Adrenal gland (tissue), 12 donors: ENCODE measurements around the gene KHDRBS2. TPM values are rescaled to one million over a fixed set of nuclear protein-coding genes. Genes with fewer than 3 reads are reported as not detected.
A peak's percentile ranks its signal among the peaks of the same experiment; 100 is the strongest.

Experiments used
- DNase-seq, 7 donors: peaks; one replicate each; pipeline ENCODE4 v3.0.0-alpha.2; 2019 to 2020
- H3K27ac ChIP-seq, 5 donors: fragments of 200-600 bp; sonication (generic) in 4 of 5; 1 replicate in 3 of 5; 2 replicates in 2 of 5; pipeline versions ENCODE4 v1.5.1 to v1.8.0; 2016 to 2020; ENCODE audit warnings: mild to moderate bottlenecking in 1 of 5
- H3K27me3 ChIP-seq: fragments of 200-600 bp; 2 replicates; pipeline ENCODE4 v1.8.0; 2021
- H3K36me3 ChIP-seq, 2 donors: fragments of 200-600 bp; replicated peaks in 1 of 2; 1 replicate in 1 of 2; 2 replicates in 1 of 2; pipeline versions ENCODE4 v1.5.1 to v1.8.0; 2018 to 2022
- H3K4me1 ChIP-seq, 2 donors: fragments of 200-600 bp; replicated peaks in 1 of 2; 1 replicate in 1 of 2; 2 replicates in 1 of 2; pipeline versions ENCODE4 v1.5.1 to v1.8.0; 2018 to 2021
- H3K4me3 ChIP-seq, 4 donors: fragments of 200-600 bp; sonication (generic) in 3 of 4; one replicate each; pipeline ENCODE4 v1.5.1; 2016 to 2018
- H3K9me3 ChIP-seq, 3 donors: fragments of 200-600 bp; sonication (generic) in 1 of 3; replicated peaks in 1 of 3; 1 replicate in 2 of 3; 2 replicates in 1 of 3; pipeline versions ENCODE4 v1.5.1 to v1.8.0; 2016 to 2021
- POLR2A ChIP-seq, 2 donors: fragments of 450-650 bp; IDR thresholded peaks; one replicate each; pipeline ENCODE4 v1.6.1; 2017; ENCODE audit warnings: antibody characterized with exemption in 2 of 2, mild to moderate bottlenecking in 2 of 2, moderate library complexity in 1 of 2
- WGBS, 4 donors: extraction: QIAGEN DNeasy Blood & Tissue Kit in 2 of 4; methylation state at CpG; one replicate each; pipeline versions ENCODE4 v1.1.5 to v1.1.7; 2013 to 2017; 5-methylcytosine and 5-hydroxymethylcytosine counted together
- intact Hi-C, 2 donors: fragments of 100-400 bp; cut with DNase I; formaldehyde crosslinking; loops; one replicate each; pipeline versions ENCODE4 v1.14.1 to v1.15.0; 2022 to 2023
- polyA plus RNA-seq, 3 donors: library from polyadenylated mRNA; stranded (reverse); fragments of 200-250 nt in 2 of 3; fragments of 350-450 nt in 1 of 3; fragmentation: Illumina TruSeq in 1 of 3; extraction: RNeasy Lipid Tissue Mini Kit (QIAGEN cat#74804) in 1 of 3; gene quantifications; one replicate each; pipeline ENCODE4 v1.2.3, GENCODE V29; 2013 to 2014
- total RNA-seq, 9 donors: library from RNA; depleted of rRNA in 4 of 9; stranded (reverse); fragments of >200 nt in 4 of 9; fragments of 120-200 nt in 1 of 9; fragmentation: NEBNext Ultra II Directional in 1 of 9; extraction: Animal tissue kit (Norgen Biotek cat#: 25700) in 1 of 9; gene quantifications; one replicate each; pipeline versions ENCODE4 v1.1.0 to v1.2.4, GENCODE V29; 2013 to 2023
- TF ChIP-seq, protein P1 (sequence below), 6 experiments: fragments of 450-650 bp in 4 of 6; fragments of 200-600 bp in 2 of 6; sonication (generic) in 1 of 6; IDR thresholded peaks; 1 replicate in 5 of 6; 2 replicates in 1 of 6; pipeline versions ENCODE4 v1.5.1 to v1.8.0; 2016 to 2021; ENCODE audit warnings: antibody characterized with exemption in 6 of 6, mild to moderate bottlenecking in 2 of 6, moderate library complexity in 1 of 6
- donor health status: healthy with polysubstance abuse.
- donor health status: Bipolar disorder and iron deficiency.
- donor health status: DM: yes; HTN: yes; CAD: no.
- donor health status: DM: no; HTN: no; CAD: no.
- donor health status: DM: no; HTN: no; CAD: no.
- donor health status: DM: yes; HTN: yes; CAD: no.

The KHDRBS2 gene
- total and polyA plus RNA-seq, 12 donors = 0.42 to 4.7 (median 1.9) TPM

DNA sequence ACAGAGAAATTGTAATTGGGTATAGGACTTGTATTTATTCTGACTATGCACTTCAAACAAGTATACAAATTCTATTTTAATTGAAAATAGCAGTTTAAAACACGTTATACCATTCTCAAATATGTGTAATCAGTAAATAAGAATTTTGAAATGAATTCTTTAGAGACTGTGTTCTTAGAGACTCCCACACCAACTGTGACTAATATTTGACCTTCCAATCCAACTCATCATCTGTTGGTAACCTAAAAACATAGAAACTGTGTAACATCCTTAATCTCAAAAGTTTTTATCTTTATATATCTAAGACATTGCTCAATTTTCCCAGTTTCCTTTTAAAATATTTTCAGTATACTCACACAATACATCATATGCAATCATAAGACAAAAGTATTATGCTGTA, 83.9 kb downstream of the KHDRBS2 start:
- intact Hi-C loops = no loop called here
- Histone ChIP-seq H3K36me3 (no peaks in the 10 kb centered on the region), H3K4me1 (peaks cover 0 to 3% of the 10 kb centered on the region in 2 donors), H3K9me3 (no peaks in the 10 kb centered on the region), H3K27me3 (no peaks in the 10 kb centered on the region), H3K27ac (peak overlapping the region in 1 of 5 donors; percentile 62), H3K4me3 (no peak overlapping the region)
- TF ChIP-seq, protein P1, sequence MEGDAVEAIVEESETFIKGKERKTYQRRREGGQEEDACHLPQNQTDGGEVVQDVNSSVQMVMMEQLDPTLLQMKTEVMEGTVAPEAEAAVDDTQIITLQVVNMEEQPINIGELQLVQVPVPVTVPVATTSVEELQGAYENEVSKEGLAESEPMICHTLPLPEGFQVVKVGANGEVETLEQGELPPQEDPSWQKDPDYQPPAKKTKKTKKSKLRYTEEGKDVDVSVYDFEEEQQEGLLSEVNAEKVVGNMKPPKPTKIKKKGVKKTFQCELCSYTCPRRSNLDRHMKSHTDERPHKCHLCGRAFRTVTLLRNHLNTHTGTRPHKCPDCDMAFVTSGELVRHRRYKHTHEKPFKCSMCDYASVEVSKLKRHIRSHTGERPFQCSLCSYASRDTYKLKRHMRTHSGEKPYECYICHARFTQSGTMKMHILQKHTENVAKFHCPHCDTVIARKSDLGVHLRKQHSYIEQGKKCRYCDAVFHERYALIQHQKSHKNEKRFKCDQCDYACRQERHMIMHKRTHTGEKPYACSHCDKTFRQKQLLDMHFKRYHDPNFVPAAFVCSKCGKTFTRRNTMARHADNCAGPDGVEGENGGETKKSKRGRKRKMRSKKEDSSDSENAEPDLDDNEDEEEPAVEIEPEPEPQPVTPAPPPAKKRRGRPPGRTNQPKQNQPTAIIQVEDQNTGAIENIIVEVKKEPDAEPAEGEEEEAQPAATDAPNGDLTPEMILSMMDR (IDR thresholded peaks at IDR 0.05) = no peak
- no peak for TF ChIP-seq POLR2A (IDR thresholded peaks at IDR 0.05)
- 19 to 37% (median 27%) methylated on average over 1 of the region's 1 CpG for WGBS, 4 donors
- DNase-seq = no peak

DNA sequence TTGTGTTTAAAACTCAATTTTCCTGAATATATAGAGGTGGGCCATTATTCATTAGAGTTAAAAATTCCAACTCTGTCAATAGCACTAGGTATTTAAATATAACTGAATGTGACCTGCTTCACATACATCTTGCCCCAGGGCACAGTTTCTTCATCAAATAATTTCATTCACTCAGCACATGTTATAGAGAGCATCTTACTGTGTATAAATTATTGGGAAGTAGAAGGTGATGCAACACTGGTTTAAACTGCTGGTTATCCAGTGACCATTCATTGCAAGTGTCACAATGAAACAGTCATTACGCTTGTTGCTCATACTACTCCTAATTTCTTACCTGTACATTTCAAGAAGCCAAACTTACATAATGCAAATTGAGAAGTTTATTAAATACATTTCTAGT, 93.4 kb downstream of the KHDRBS2 start:
- no peaks in the 10 kb centered on the region for H3K27me3 ChIP-seq
- no peaks in the 10 kb centered on the region for H3K36me3 ChIP-seq
- no peak overlapping the region for H3K4me3 ChIP-seq
- H3K9me3 ChIP-seq = no peaks in the 10 kb centered on the region
- 82 to 97% (median 91%) methylated on average over 1 of the region's 1 CpG for WGBS, 4 donors
- TF ChIP-seq, protein P1 (IDR thresholded peaks at IDR 0.05) = no peak
- TF ChIP-seq POLR2A (IDR thresholded peaks at IDR 0.05) = no peak
- H3K27ac ChIP-seq = no peak overlapping the region
- no peak for DNase-seq
- no peaks in the 10 kb centered on the region for H3K4me1 ChIP-seq
- intact Hi-C loops = no loop called here

DNA sequence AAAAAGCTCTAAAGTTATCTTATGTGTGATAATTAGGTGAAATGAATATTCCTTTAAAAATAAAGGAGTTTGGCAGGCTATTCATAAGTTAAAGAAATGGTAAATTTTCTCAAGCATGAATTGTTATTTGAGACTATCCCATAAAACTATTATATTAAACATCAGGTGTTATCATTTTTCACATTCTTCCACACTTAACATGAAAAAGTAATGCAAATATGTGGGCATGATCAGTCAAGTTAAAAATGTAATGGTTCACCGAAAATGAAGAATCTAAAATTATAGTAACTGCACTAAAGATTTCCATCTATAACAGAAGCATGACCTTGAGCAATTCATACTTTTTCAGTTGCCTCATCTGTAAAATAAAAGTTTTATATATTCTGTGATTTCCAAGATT, 110.8 kb downstream of the KHDRBS2 start:
- no peaks in the 10 kb centered on the region for H3K27me3 ChIP-seq
- TF ChIP-seq, protein P1 (IDR thresholded peaks at IDR 0.05) = no peak
- no peak for TF ChIP-seq POLR2A (IDR thresholded peaks at IDR 0.05)
- H3K36me3 ChIP-seq = no peaks in the 10 kb centered on the region
- intact Hi-C loops = no loop called here
- WGBS, 4 donors = 84 to 93% (median 86%) methylated on average over 1 of the region's 1 CpG
- H3K4me3 ChIP-seq = no peak overlapping the region
- no peaks in the 10 kb centered on the region for H3K9me3 ChIP-seq
- no peak for DNase-seq
- no peaks in the 10 kb centered on the region for H3K4me1 ChIP-seq
- no peak overlapping the region for H3K27ac ChIP-seq

DNA sequence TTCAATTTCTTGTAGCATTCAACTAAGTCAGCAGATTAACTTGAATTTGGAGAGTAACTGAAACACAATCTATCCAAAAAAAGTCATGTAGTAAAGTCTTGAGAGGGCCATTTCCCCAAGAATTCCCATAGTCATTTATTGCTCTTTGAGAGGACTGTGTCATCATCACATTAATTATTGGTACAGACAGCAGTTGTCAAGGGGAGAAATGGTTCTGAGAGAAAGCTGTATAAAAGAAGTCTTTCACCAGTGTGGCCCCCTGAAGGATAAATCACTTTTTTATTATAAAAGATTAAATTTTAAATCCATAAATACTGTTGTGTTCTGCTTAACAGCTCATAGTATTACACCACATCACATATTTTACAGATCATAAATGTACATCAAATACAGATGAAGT, 111.5 kb downstream of the KHDRBS2 start:
- no peaks in the 10 kb centered on the region for H3K9me3 ChIP-seq
- H3K36me3 ChIP-seq = no peaks in the 10 kb centered on the region
- H3K27ac ChIP-seq = no peak overlapping the region
- intact Hi-C loops = no loop called here
- no peaks in the 10 kb centered on the region for H3K4me1 ChIP-seq
- DNase-seq = no peak
- H3K27me3 ChIP-seq = no peaks in the 10 kb centered on the region
- no peak for TF ChIP-seq POLR2A (IDR thresholded peaks at IDR 0.05)
- TF ChIP-seq, protein P1 (IDR thresholded peaks at IDR 0.05) = no peak
- H3K4me3 ChIP-seq = no peak overlapping the region
